ENCODE results near the gene SCARF2. TPM values are rescaled to one million over a fixed set of nuclear protein-coding genes. Genes with fewer than 3 reads are reported as not detected.

Gene SCARF2
- total and polyA plus RNA-seq, 2 of the 8 experiments (the other 6 are each of a cell fraction or from before 2014, with no cell fraction given), result 4.2 to 9.8 TPM

DNA sequence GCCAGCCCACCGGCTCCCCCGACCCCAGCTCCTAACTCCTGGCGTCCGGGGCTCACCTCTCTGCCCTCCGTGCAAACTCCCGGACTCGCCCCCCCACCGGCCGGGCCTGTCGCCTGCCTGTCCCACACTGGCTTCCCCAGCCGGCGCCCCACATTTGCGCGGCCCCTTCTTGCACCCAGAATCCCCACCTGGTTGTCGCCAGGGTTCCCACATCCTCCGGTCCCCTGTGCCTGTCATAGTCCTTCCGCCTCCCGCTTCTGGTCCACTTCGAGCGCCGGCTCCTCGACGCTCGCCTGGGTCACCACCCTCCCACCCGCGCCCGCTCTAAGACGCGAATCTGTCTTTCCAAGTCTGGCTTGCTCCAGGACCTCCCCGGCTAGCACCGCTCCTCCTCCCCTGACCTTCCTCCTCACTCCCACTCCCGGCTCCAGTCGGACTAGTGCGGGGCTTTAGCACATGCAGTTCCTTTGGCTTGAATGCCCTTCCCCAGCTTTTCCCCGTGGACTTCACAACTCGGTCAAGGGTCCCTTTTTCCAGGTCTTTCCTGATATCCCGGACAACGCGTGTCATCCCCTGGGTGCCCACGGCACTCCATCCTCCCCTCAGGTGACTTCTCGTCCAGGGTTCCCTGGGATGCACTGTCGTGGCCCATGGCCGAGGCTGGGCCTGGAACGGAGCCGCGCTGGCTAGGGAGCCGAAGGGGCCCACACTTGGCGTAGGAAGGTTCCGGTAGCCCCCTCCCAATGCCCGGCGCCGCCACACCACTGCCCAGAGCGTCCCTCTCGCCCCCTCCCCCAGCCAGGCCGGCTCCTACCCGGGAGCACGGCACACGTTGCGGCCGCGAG is 635 bp downstream of the SCARF2 start (continued):
- no peak for TF ChIP-seq CBX8 (IDR thresholded peaks at IDR 0.05; ENCODE audit: borderline replicate concordance, low read depth, low read length)
- no peak for TF ChIP-seq GABPA (IDR thresholded peaks at IDR 0.05; ENCODE audit: borderline replicate concordance, insufficient read depth, low read length)
- no peak for TF ChIP-seq ASH2L (IDR thresholded peaks at IDR 0.05; ENCODE audit: low read length)
- peak; percentile 76 for TF ChIP-seq EZH2 (IDR thresholded peaks at IDR 0.05; ENCODE audit: low read depth, low read length, severe bottlenecking)
- TF ChIP-seq RBBP5 (IDR thresholded peaks at IDR 0.05; ENCODE audit: borderline replicate concordance, low read depth, low read length), result no peak
- TF ChIP-seq BACH1 (IDR thresholded peaks at IDR 0.05; ENCODE audit: low read length), result no peak
- TF ChIP-seq EP300 (IDR thresholded peaks at IDR 0.05; ENCODE audit: borderline replicate concordance in 1 of 2, low read depth in 2 of 2, low read length in 2 of 2), result no peak
- peak; percentile 58 for TF ChIP-seq RNF2 (IDR thresholded peaks at IDR 0.05; ENCODE audit: borderline replicate concordance, low read depth, low read length, missing control alignments, poor library complexity, severe bottlenecking)
